Astrocyte (in vitro differentiated cells and primary cell): ENCODE results near the gene TMEM108.

Experiments used
- EZH2 ChIP-seq: IDR thresholded peaks from 2 replicates; pipeline ENCODE4 v1.6.1; 2012; ENCODE audit warnings: mild to moderate bottlenecking, low read length, inconsistent platforms; ENCODE audit not compliant: insufficient read depth
- TF ChIP-seq, protein P1 (sequence below): IDR thresholded peaks from 2 replicates; pipeline ENCODE4 v1.5.1; 2011; ENCODE audit warnings: low read depth, mild to moderate bottlenecking, inconsistent platforms, low read length, moderate library complexity; ENCODE audit not compliant: insufficient read depth

DNA sequence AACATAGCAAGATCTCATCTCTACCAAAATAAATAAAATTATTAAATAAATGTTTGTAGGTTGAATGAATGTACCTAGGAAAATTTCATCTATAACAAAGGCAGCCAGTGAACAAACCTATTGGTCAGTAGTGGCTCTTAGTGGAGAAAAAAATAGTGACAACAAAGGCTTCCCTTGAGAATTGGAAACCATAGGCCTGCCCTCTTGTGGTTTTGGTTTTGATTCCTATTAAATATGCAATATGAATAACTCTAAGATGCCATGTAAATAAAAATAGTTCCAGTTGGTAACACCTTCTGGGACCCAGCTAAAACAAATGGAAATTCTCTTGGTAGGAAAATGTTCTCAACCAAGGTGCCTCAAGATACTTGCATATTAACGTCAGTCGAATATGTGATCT, 216.0 kb downstream of the TMEM108 start:
- TF ChIP-seq, protein P1, sequence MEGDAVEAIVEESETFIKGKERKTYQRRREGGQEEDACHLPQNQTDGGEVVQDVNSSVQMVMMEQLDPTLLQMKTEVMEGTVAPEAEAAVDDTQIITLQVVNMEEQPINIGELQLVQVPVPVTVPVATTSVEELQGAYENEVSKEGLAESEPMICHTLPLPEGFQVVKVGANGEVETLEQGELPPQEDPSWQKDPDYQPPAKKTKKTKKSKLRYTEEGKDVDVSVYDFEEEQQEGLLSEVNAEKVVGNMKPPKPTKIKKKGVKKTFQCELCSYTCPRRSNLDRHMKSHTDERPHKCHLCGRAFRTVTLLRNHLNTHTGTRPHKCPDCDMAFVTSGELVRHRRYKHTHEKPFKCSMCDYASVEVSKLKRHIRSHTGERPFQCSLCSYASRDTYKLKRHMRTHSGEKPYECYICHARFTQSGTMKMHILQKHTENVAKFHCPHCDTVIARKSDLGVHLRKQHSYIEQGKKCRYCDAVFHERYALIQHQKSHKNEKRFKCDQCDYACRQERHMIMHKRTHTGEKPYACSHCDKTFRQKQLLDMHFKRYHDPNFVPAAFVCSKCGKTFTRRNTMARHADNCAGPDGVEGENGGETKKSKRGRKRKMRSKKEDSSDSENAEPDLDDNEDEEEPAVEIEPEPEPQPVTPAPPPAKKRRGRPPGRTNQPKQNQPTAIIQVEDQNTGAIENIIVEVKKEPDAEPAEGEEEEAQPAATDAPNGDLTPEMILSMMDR, result no peak
- no peak for TF ChIP-seq EZH2
